HG02571 (cell line): Measurements from ENCODE around the gene CCDC169.

Experiments used
- ATAC-seq: cut with Tn5 transposase; IDR thresholded peaks from one replicate; pipeline ENCODE4 v1.9.1; 2021; ENCODE audit warnings: mild to moderate bottlenecking, moderate library complexity; ENCODE audit not compliant: unreplicated experiment

The CCDC169 gene

GRCh38 chr13:36248700-36249099, 48.9 kb downstream of the CCDC169 start:
- no peak for ATAC-seq

GRCh38 chr13:36244990-36245389, 52.6 kb downstream of the CCDC169 start:
- ATAC-seq, result no peak

- ATAC-seq, result no peak
These were observed 53.5 kb downstream of the CCDC169 start for GRCh38 chr13:36244073-36244472.

GRCh38 chr13:36242761-36243160, 54.9 kb downstream of the CCDC169 start:
- ATAC-seq, result no peak

GRCh38 chr13:36231236-36231635, 66.4 kb downstream of the CCDC169 start:
- ATAC-seq, result no peak

- ATAC-seq, result no peak
These were observed 72.9 kb downstream of the CCDC169 start for GRCh38 chr13:36224730-36225129.

GRCh38 chr13:36219883-36220282, 77.7 kb downstream of the CCDC169 start:
- ATAC-seq, result no peak

- no peak for ATAC-seq
These were observed 80.2 kb downstream of the CCDC169 start for GRCh38 chr13:36217456-36217855.

GRCh38 chr13:36214163-36214921, 83.3 kb downstream of the CCDC169 start, which contains the start of gene SOHLH2:
SOHLH2 (minus strand) TSS chr13:36214556; CDS start chr13:36214526, 30 bp downstream.
- no peak for ATAC-seq

- ATAC-seq, result no peak
These were observed 84.8 kb downstream of the CCDC169 start for GRCh38 chr13:36212789-36213188.

GRCh38 chr13:36211567-36211966, 86.0 kb downstream of the CCDC169 start:
- no peak for ATAC-seq

- ATAC-seq, result no peak
These were observed 86.9 kb downstream of the CCDC169 start for GRCh38 chr13:36210738-36211137.

- ATAC-seq, result no peak
These were observed 89.9 kb downstream of the CCDC169 start for GRCh38 chr13:36207672-36208071.

- ATAC-seq, result no peak
These were observed 104.3 kb downstream of the CCDC169 start for GRCh38 chr13:36193151-36193855.

- no peak for ATAC-seq
These were observed 105.4 kb downstream of the CCDC169 start for GRCh38 chr13:36192166-36192565.

GRCh38 chr13:36190771-36191170, 106.8 kb downstream of the CCDC169 start:
- no peak for ATAC-seq

GRCh38 chr13:36188441-36188840, 109.2 kb downstream of the CCDC169 start:
- no peak for ATAC-seq

- no peak for ATAC-seq
These were observed 113.7 kb downstream of the CCDC169 start for GRCh38 chr13:36183901-36184300.
